ENCODE measurements around the gene ADCY9. TPM values are rescaled to one million over a fixed set of nuclear protein-coding genes. Genes with fewer than 3 reads are reported as not detected.

ADCY9 gene
- total RNA-seq, 1 donor from 2014 or later, result 30.4 TPM

- Mint-ChIP-seq H3K9me3 (ENCODE audit: unreplicated experiment) (peaks cover 2% of the 10 kb centered on the region), H3K27me3 (ENCODE audit: unreplicated experiment) (peaks cover 3% of the 10 kb centered on the region), H3K36me3 (ENCODE audit: unreplicated experiment) (peaks cover 5% of the 10 kb centered on the region), H3K4me1 (ENCODE audit: low read depth, unreplicated experiment) (no peaks in the 10 kb centered on the region), H3K27ac (ENCODE audit: unreplicated experiment) (no peak overlapping the region), H3K4me3 (ENCODE audit: unreplicated experiment) (no peak overlapping the region)
- DNase-seq, result no peak
- no peak for TF ChIP-seq CTCF (IDR thresholded peaks at IDR 0.05; ENCODE audit: partially characterized antibody, unreplicated experiment)
Measured at GRCh38 chr16:4033951-4034350, 82.3 kb downstream of the ADCY9 start.

GRCh38 chr16:4032768-4033167 lies 83.5 kb downstream of the ADCY9 start:
- no peak for DNase-seq
- H3K4me1 Mint-ChIP-seq (ENCODE audit: low read depth, unreplicated experiment), result no peaks in the 10 kb centered on the region
- no peak overlapping the region for H3K4me3 Mint-ChIP-seq (ENCODE audit: unreplicated experiment)
- H3K9me3 Mint-ChIP-seq (ENCODE audit: unreplicated experiment), result peaks cover 1% of the 10 kb centered on the region
- H3K27me3 Mint-ChIP-seq (ENCODE audit: unreplicated experiment), result peaks cover 3% of the 10 kb centered on the region
- peaks cover 5% of the 10 kb centered on the region for H3K36me3 Mint-ChIP-seq (ENCODE audit: unreplicated experiment)
- no peak overlapping the region for H3K27ac Mint-ChIP-seq (ENCODE audit: unreplicated experiment)
- no peak for TF ChIP-seq CTCF (IDR thresholded peaks at IDR 0.05; ENCODE audit: partially characterized antibody, unreplicated experiment)

GRCh38 chr16:4028144-4028543 lies 88.1 kb downstream of the ADCY9 start:
- Mint-ChIP-seq H3K27me3 (ENCODE audit: unreplicated experiment) (peaks cover 6% of the 10 kb centered on the region), H3K27ac (ENCODE audit: unreplicated experiment) (no peak overlapping the region), H3K4me3 (ENCODE audit: unreplicated experiment) (no peak overlapping the region), H3K4me1 (ENCODE audit: low read depth, unreplicated experiment) (no peaks in the 10 kb centered on the region), H3K36me3 (ENCODE audit: unreplicated experiment) (peaks cover 10% of the 10 kb centered on the region), H3K9me3 (ENCODE audit: unreplicated experiment) (peaks cover 5% of the 10 kb centered on the region)
- DNase-seq, result no peak
- no peak for TF ChIP-seq CTCF (IDR thresholded peaks at IDR 0.05; ENCODE audit: partially characterized antibody, unreplicated experiment)

GRCh38 chr16:4026854-4027253 lies 89.4 kb downstream of the ADCY9 start:
- peaks cover 6% of the 10 kb centered on the region for H3K27me3 Mint-ChIP-seq (ENCODE audit: unreplicated experiment)
- DNase-seq, result no peak
- H3K4me1 Mint-ChIP-seq (ENCODE audit: low read depth, unreplicated experiment), result no peaks in the 10 kb centered on the region
- H3K27ac Mint-ChIP-seq (ENCODE audit: unreplicated experiment), result no peak overlapping the region
- H3K9me3 Mint-ChIP-seq (ENCODE audit: unreplicated experiment), result peaks cover 5% of the 10 kb centered on the region
- TF ChIP-seq CTCF (IDR thresholded peaks at IDR 0.05; ENCODE audit: partially characterized antibody, unreplicated experiment), result no peak
- no peak overlapping the region for H3K4me3 Mint-ChIP-seq (ENCODE audit: unreplicated experiment)
- H3K36me3 Mint-ChIP-seq (ENCODE audit: unreplicated experiment), result peaks cover 10% of the 10 kb centered on the region

GRCh38 chr16:4025428-4025827 lies 90.8 kb downstream of the ADCY9 start:
- H3K27ac Mint-ChIP-seq (ENCODE audit: unreplicated experiment), result no peak overlapping the region
- H3K27me3 Mint-ChIP-seq (ENCODE audit: unreplicated experiment), result peaks cover 6% of the 10 kb centered on the region
- H3K4me3 Mint-ChIP-seq (ENCODE audit: unreplicated experiment), result no peak overlapping the region
- H3K4me1 Mint-ChIP-seq (ENCODE audit: low read depth, unreplicated experiment), result peaks cover 3% of the 10 kb centered on the region
- peaks cover 5% of the 10 kb centered on the region for H3K9me3 Mint-ChIP-seq (ENCODE audit: unreplicated experiment)
- TF ChIP-seq CTCF (IDR thresholded peaks at IDR 0.05; ENCODE audit: partially characterized antibody, unreplicated experiment), result no peak
- no peak for DNase-seq
- peaks cover 10% of the 10 kb centered on the region for H3K36me3 Mint-ChIP-seq (ENCODE audit: unreplicated experiment)
